Astrocyte (in vitro differentiated cells and primary cell): ENCODE results near the gene KNDC1. TPM values are rescaled to one million over a fixed set of nuclear protein-coding genes. Genes with fewer than 3 reads are reported as not detected.

ENCODE experiments used
- DNase-seq: peaks from one replicate; pipeline ENCODE4 v3.0.0-alpha.2; 2010; ENCODE audit warnings: low read depth
- FAIRE-seq: peaks from 2 replicates; lab custom pipeline; 2011; peaks lifted over from hg19 to GRCh38; lab: Jason Lieb, UNC
- H2AFZ ChIP-seq: 2 replicates; pipeline ENCODE4 v1.6.0; 2012; ENCODE audit warnings: low read depth, low read length, inconsistent platforms
- H3K27ac ChIP-seq: 2 replicates; pipeline ENCODE4 v1.5.1; 2011; ENCODE audit warnings: low read depth, low read length, inconsistent platforms
- H3K27me3 ChIP-seq: 2 replicates; pipeline ENCODE4 v1.6.0; 2011; ENCODE audit warnings: low read length, inconsistent platforms; ENCODE audit not compliant: insufficient read depth
- H3K36me3 ChIP-seq: 2 replicates; pipeline ENCODE4 v1.5.1; 2011; ENCODE audit warnings: low read length, inconsistent platforms; ENCODE audit not compliant: insufficient read depth
- H3K4me1 ChIP-seq: 2 replicates; pipeline ENCODE4 v1.5.1; 2011; ENCODE audit warnings: low read length, inconsistent platforms; ENCODE audit not compliant: insufficient read depth
- H3K4me2 ChIP-seq: 2 replicates; pipeline ENCODE4 v1.6.0; 2012; ENCODE audit warnings: low read length, inconsistent platforms
- H3K4me3 ChIP-seq: 2 replicates; pipeline ENCODE4 v1.5.1; 2011; ENCODE audit warnings: low read depth, mild to moderate bottlenecking, low read length, inconsistent platforms; ENCODE audit not compliant: insufficient read depth
- H3K79me2 ChIP-seq: 2 replicates; pipeline ENCODE4 v1.6.0; 2012; ENCODE audit warnings: mild to moderate bottlenecking, low read length, inconsistent platforms; ENCODE audit not compliant: insufficient read depth
- H3K9ac ChIP-seq: 2 replicates; pipeline ENCODE4 v1.6.0; 2012; ENCODE audit warnings: mild to moderate bottlenecking, low read length, inconsistent platforms
- H3K9me3 ChIP-seq: 2 replicates; pipeline ENCODE4 v1.5.1; 2012; ENCODE audit warnings: low read depth, mild to moderate bottlenecking, low read length, inconsistent platforms; ENCODE audit not compliant: insufficient read depth
- H4K20me1 ChIP-seq: 2 replicates; pipeline ENCODE4 v1.6.0; 2012; ENCODE audit warnings: low read length, inconsistent platforms; ENCODE audit not compliant: insufficient read depth
- H3K27ac Mint-ChIP-seq: one replicate; pipeline ENCODE4 v1.8.0; 2021; ENCODE audit warnings: mild to moderate bottlenecking, mixed read lengths; ENCODE audit not compliant: unreplicated experiment
- H3K27me3 Mint-ChIP-seq: one replicate; pipeline ENCODE4 v1.8.0; 2021; ENCODE audit warnings: low read depth, mixed read lengths; ENCODE audit not compliant: unreplicated experiment
- H3K36me3 Mint-ChIP-seq: one replicate; pipeline ENCODE4 v1.8.0; 2021; ENCODE audit warnings: low read depth, mixed read lengths; ENCODE audit not compliant: unreplicated experiment
- H3K4me1 Mint-ChIP-seq: one replicate; pipeline ENCODE4 v1.8.0; 2021; ENCODE audit warnings: low read depth, mixed read lengths; ENCODE audit not compliant: unreplicated experiment
- H3K4me3 Mint-ChIP-seq: one replicate; pipeline ENCODE4 v1.8.0; 2021; ENCODE audit warnings: mild to moderate bottlenecking, moderate library complexity, mixed read lengths; ENCODE audit not compliant: unreplicated experiment
- H3K9me3 Mint-ChIP-seq: one replicate; pipeline ENCODE4 v1.8.0; 2021; ENCODE audit warnings: mild to moderate bottlenecking, mixed read lengths; ENCODE audit not compliant: unreplicated experiment
- CTCF ChIP-seq: IDR thresholded peaks from 2 replicates; pipeline ENCODE4 v1.5.1; 2011; ENCODE audit warnings: low read depth, mild to moderate bottlenecking, inconsistent platforms, low read length, moderate library complexity; ENCODE audit not compliant: insufficient read depth
- EZH2 ChIP-seq: IDR thresholded peaks from 2 replicates; pipeline ENCODE4 v1.6.1; 2012; ENCODE audit warnings: mild to moderate bottlenecking, low read length, inconsistent platforms; ENCODE audit not compliant: insufficient read depth
- total RNA-seq: library from RNA; stranded (reverse); gene quantifications from 2 replicates; pipeline ENCODE4 v1.2.1, GENCODE V29; 2021

The KNDC1 gene
- total RNA-seq, 1 donor from 2014 or later = 2.6 TPM

GRCh38 chr10:133114726-133115452 is 45.1 kb upstream of the KNDC1 start:
- Mint-ChIP-seq H3K36me3 (no peaks in the 10 kb centered on the region), H3K27me3 (peaks cover 31% of the 10 kb centered on the region), H3K4me3 (no peak overlapping the region), H3K9me3 (peaks cover 12% of the 10 kb centered on the region), H3K4me1 (no peaks in the 10 kb centered on the region), H3K27ac (no peak overlapping the region)
- H3K4me3 ChIP-seq = no peak overlapping the region
- TF ChIP-seq EZH2 (no peak), CTCF (no peak)
- H3K9ac ChIP-seq = no peak overlapping the region
- H3K4me2 ChIP-seq = no peak overlapping the region
- no peaks in the 10 kb centered on the region for H3K4me1 ChIP-seq
- no peak overlapping the region for H2AFZ ChIP-seq
- H3K36me3 ChIP-seq = no peaks in the 10 kb centered on the region
- H3K27ac ChIP-seq = no peak overlapping the region
- no peaks in the 10 kb centered on the region for H4K20me1 ChIP-seq
- FAIRE-seq = no peak
- H3K9me3 ChIP-seq = peaks cover 10% of the 10 kb centered on the region
- no peaks in the 10 kb centered on the region for H3K79me2 ChIP-seq
- no peaks in the 10 kb centered on the region for H3K27me3 ChIP-seq
- DNase-seq = no peak

- peaks cover 27% of the 10 kb centered on the region for H3K27me3 Mint-ChIP-seq
- DNase-seq (no peak), FAIRE-seq (no peak)
- no peak overlapping the region for H3K27ac Mint-ChIP-seq
- H3K27ac ChIP-seq = no peak overlapping the region
- no peak overlapping the region for H2AFZ ChIP-seq
- H3K4me3 Mint-ChIP-seq = no peak overlapping the region
- H3K9ac ChIP-seq = no peak overlapping the region
- H3K79me2 ChIP-seq = no peaks in the 10 kb centered on the region
- no peaks in the 10 kb centered on the region for H3K4me1 Mint-ChIP-seq
- H4K20me1 ChIP-seq = no peaks in the 10 kb centered on the region
- no peaks in the 10 kb centered on the region for H3K36me3 Mint-ChIP-seq
- peaks cover 10% of the 10 kb centered on the region for H3K9me3 ChIP-seq
- H3K4me3 ChIP-seq = no peak overlapping the region
- H3K4me1 ChIP-seq = no peaks in the 10 kb centered on the region
- no peaks in the 10 kb centered on the region for H3K27me3 ChIP-seq
- no peak for TF ChIP-seq CTCF
- TF ChIP-seq EZH2 = no peak
- H3K9me3 Mint-ChIP-seq = peaks cover 14% of the 10 kb centered on the region
- H3K4me2 ChIP-seq = no peak overlapping the region
- H3K36me3 ChIP-seq = no peaks in the 10 kb centered on the region
Observed at GRCh38 chr10:133115453-133115842, 44.6 kb upstream of the KNDC1 start.

GRCh38 chr10:133115976-133116375 is 44.0 kb upstream of the KNDC1 start:
- H3K4me2 ChIP-seq = no peak overlapping the region
- no peaks in the 10 kb centered on the region for H4K20me1 ChIP-seq
- no peak overlapping the region for H3K9ac ChIP-seq
- no peaks in the 10 kb centered on the region for H3K36me3 ChIP-seq
- TF ChIP-seq EZH2 (no peak), CTCF (no peak)
- FAIRE-seq (no peak), DNase-seq (no peak)
- no peak overlapping the region for H2AFZ ChIP-seq
- Mint-ChIP-seq H3K4me1 (no peaks in the 10 kb centered on the region), H3K4me3 (no peak overlapping the region), H3K27ac (no peak overlapping the region), H3K9me3 (peaks cover 16% of the 10 kb centered on the region), H3K27me3 (peaks cover 24% of the 10 kb centered on the region), H3K36me3 (no peaks in the 10 kb centered on the region)
- H3K4me1 ChIP-seq = no peaks in the 10 kb centered on the region
- no peaks in the 10 kb centered on the region for H3K27me3 ChIP-seq
- no peak overlapping the region for H3K4me3 ChIP-seq
- peaks cover 10% of the 10 kb centered on the region for H3K9me3 ChIP-seq
- no peak overlapping the region for H3K27ac ChIP-seq
- H3K79me2 ChIP-seq = no peaks in the 10 kb centered on the region
